ENCODE data around the gene DPYSL3.

The DPYSL3 gene

DNA sequence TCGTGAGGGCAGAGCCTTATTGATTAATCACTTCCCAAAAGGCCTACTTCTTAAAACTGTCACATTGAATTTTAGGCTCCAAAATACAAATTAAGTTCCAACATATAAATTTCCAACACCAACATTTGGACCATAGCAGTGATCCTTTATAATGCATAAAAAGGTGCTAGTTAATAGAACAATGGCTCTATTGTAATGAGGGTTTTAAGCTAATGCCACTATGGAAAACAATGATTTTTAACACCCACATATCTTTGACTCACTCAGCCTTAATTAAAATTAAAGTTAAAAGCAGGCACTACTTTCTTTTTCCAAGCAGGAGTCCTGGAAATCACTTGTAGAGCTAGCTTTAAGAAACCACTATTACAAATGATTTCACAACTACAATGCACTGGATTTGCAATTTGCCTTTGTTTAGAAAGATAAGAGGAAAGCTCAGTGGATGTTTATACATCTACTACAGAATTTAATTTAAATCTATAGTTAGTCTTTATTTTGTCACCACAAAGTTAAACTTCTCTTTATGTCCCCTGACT is 41.8 kb downstream of the DPYSL3 start:
- no peak for DNase-seq

DNA sequence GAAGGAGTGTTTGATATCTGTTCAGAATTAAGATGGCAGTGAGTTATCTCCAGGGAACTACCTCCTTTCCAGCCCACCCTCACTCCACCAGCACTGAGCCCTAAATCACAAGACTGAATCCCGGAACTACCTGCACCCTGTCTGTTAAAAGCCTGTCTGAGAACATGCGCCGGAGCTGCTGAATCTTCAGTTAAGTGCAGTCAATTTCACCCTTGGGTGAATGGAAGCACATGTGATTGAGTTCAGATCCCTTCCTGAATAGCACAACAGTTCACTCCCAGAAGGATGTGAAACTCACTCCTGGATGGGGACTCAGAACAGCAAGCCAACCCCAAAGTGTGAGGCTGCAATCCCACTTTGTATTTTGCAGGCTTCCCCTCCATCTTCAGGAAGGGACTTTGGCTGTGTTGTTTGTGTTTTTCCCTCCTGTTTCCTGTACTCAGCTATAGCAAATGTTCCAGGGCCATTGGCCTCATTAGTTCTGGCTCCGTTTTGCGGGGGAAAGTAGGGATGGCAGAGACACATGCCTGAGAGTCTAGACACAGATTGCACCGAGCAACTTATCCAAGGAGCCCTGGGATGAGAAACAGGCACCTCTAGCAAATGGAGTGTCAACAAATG is 43.4 kb downstream of the DPYSL3 start:
- no peak for DNase-seq

DNA sequence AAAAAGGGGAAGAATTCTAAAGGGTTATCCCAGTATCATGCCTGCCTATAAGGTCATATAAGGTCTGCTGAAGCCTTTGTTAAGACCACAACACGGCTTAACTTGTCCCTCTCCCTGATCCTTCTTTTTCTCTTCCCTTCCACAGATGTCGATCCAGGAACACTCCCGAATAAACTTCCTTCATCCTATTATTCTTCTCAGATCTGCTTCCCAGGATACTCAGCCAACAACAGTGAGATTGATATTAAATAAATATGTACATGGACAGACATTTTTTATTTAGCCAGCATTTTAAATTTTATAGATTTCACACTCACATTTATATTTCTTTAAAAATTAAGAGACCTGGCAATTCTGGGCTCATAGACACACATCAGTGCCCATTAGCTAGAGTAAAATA is 44.1 kb downstream of the DPYSL3 start:
- no peak for DNase-seq

DNA sequence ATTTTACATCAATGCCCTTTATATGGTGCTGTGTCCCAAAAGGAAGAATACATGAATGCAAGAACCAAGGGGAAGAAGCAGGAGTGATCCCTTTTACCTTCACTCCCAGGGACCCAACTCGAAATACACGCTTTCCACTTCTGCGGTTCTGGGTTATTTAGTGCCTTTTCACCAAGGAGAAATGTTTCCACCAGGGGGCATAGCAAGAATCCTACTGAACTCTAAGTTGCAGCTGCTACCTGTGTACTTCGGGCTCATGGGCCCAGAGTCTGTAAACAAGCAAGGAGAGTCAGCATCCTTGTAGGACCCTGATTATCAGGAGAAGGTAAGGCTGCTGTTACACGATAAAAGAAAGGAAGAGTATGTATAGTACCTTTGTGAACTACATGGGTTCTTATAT is 45.7 kb downstream of the DPYSL3 start:
- no peak for DNase-seq

DNA sequence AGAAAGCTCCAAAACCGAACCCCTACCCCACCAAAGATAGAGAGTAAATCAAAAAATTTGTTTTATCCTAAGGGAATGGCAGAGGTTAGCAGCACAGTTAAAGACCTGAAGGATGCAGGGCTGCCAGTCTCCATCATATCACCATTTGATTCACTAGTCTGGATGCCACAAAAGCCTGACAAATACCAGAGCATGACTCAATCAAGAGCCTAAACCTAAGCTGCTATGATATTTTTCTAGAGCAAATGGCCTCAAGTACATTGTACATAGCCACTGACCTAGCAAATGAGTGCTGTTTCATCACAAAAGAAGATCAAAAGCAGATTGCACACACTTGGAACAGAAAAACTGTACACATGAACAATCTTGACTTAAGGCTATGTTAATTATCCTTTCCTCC is 48.0 kb downstream of the DPYSL3 start:
- DNase-seq = no peak

DNA sequence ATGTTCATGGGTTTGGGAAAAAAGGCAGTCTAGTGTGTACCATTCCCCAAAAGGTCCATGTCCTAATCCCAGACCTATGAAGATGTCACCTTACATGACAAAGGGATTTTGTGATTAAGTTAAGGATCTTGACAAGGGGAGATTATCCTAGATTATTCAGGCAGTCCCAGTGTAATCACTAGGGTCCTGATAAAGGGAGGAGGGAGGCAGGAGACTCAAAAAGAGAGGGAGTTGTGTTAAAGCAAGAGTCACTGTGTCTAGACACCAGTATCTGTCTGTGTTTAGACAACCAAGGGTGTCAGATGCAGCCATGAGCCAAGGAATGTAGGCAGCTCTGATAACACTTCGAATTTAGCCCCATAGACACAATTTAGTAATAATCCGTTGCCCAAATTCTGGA is 49.5 kb downstream of the DPYSL3 start:
- no peak for DNase-seq

DNA sequence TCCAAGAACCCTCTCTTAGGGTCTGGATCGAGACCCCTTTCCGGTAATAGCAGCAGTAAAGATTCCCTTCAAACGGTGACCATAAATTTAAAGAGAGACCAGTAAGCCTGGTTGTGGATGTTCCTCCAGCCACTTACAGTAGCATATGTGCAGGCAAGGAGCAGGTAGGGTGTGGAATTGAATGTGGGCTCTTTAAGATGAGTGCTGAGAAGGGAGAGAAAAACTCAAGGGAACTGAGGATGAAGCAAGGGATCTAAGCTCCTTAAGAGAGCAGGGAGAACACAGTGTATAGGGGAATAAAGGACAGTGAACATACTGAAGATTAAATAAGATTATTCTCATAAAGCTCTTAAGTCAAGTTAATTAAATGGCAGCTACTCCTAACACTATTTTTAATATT is 51.3 kb downstream of the DPYSL3 start:
- DNase-seq = no peak

DNA sequence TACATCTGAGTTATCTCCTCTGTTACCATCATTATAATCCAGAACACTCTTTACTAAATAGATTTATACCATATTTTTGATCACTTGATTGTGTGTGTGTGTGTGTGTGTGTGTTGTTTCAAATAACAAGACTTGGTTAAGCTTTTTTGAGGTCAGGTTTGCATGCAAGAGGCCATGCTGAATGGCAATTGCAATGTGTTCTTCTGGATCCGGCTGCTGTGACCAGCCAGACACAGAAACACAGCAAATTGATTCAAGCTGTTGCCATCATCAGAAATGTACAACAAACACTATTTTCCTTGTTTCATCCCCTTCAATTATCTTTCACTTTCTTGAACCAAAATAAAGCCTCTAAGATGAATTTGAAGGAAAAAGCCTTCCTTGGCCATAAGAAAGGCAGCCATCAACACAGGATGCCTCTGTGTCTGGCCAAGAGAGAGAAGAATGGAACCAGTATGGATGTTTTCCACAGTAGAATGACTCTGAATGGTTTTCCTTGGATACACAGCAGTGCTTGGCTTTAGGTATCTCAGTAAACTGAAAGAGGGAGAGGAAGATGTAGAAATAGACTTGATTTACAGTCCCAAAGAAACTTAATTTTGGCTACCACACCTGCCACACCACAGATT is 53.9 kb downstream of the DPYSL3 start:
- DNase-seq = no peak

DNA sequence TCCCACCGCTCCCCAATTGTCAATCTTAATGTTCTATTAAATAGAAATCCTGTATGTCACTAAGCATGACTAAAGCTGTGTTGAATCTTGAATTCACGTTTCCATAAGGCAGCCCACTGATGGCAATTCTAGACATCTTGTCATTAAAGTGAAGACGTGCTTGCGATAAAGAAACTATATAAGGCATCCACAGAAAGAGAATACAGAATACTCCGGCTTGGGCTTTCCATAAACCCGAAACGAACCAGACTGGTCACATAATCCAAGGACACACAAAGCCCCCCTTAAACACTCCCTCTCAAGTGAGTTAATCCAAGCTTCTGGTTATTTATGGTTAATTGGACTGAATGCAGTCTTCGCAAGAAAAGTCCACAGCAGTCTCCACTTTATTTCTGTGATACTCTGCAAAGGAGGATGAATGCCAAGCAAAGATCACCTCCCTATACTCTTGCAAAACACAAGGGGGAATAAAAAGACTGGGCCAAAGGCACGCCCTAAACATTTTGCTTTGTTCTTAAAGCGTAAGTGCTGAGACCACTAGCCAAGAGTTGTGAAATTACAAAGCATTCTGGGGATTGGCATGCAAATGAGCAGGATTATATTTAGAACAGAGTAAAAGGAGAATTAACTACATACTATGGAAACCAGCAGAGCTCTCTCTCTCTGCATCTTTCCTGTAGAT is 54.7 kb downstream of the DPYSL3 start:
- DNase-seq = no peak

DNA sequence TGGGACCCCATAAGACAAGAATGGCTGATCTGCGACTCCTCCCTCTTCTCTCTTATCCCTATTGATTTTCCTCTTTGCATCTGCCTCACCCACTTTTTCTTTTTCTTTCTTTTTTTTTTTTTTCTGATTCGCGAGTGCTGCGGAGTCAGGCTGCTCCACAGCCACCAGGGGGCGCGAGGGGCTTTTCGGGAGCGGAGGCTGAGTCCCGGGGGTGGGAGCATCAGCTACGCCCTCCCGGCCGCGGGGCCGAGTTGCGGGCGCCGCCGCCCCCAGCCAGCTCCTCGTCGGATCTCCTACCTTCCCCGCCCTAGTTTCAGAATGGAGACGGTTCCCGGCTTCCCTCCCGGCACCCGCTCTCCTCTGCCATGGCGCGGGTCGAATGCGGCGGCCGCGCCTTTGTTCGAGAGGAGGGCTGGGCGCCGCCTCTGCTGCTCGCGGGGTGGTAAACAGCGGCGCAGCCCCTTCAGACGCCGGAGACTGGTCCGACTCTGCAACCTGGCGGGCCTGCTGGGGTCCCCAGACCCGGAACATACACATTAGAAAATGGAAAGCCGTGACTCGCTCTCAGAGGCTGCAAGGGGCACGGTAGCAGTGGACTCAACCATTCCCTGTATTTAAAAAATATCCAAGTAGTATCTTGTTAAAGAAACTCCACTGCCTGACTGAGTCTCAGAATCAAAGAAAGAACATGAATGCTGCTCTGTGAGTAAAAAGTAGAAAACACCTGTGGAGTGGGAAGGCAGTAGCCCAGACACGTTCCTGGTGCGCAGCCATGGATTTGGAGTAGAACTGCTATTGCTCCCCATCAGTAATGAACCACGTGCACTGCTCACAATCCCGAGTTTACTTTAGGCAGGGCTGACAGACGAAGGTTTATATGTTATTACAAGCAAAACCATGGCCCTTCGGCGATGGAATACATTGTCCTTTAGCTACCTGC is 55.7 kb downstream of the DPYSL3 start:
- peak; percentile 67 for DNase-seq

DNA sequence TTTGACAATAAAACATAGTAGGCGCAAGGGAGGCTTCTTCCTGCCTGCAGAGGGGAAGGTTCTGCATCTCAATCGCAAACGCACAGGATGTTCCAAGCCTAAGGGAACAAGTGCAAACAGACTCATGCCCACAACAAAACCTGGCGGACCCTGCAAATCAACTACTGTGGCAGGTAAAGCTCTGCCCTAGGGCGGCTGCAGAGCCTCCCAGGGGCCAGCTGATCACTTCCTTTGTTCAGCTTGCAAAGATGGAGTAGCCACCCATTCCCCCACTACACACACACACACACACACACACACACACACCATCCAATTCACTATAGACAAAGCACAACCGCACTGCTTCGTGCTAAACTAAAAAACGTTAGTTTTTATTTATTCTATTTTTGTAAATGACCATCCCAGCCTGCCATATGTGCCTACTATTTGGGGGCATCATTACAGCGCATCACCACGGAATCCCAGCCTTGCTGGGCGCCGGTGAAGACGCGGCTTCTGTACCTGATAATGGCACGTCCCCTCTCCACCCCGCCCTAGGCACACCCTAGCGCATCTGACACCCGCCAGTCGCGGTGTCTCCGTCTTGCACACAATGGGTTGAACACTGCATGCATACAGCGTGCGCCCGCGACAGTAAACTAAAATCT is 57.6 kb downstream of the DPYSL3 start:
- DNase-seq = no peak

DNA sequence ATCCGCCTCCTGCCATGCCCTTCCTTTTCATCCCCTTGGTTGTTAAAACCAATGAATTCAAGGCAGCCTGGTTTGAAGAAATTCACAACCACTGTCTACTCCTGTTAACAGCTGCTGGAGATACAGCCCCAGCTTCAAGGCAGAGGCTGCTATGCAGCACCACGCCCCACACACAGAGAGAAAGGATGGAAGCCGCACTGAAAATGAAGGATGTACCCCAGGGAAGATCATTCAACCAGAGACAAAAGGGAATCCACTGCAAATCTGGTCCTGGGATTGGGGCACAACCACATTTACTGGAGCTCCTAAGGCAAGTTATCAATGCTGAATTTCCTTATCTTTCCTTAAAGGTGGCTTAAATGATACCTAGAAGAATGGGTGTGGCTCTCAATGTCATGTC is 58.7 kb downstream of the DPYSL3 start:
- no peak for DNase-seq

DNA sequence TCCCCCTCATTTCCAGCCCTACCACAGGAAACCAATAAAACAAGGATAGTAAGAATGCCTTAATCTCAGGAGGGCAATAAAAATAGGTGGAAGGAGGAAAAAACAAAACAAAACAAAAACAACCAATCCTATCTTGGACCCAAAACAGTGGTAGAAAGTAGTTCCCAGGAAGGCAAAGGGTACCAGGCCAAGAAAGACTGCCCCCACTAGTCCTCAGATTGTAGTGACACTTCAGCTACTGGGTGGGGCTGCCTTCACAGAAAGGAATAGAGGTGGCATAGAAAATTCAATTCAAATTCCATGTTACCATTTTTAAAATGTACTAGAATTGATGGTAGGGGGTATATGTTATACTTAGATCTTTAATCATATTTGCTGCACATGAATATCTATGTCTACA is 59.3 kb downstream of the DPYSL3 start:
- DNase-seq = no peak

DNA sequence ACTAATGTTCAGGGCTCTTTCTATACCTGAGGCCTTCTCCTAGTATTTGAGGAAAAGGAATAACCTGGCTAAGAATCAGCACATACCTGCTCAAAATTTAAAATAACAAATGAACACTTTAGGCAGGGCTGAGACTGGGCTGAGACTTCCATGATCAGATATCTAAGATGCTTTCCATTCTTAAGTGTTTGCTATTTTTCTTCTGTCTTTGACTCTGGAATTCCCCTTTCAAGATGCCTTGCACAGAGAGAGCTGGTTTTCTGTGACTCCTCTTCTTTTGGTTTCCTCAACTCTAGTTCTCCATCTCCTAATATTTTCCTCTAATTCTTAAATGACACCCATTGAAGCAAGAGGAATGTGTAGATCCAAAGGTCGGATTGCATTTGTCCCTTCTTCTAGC is 61.1 kb downstream of the DPYSL3 start:
- no peak for DNase-seq

DNA sequence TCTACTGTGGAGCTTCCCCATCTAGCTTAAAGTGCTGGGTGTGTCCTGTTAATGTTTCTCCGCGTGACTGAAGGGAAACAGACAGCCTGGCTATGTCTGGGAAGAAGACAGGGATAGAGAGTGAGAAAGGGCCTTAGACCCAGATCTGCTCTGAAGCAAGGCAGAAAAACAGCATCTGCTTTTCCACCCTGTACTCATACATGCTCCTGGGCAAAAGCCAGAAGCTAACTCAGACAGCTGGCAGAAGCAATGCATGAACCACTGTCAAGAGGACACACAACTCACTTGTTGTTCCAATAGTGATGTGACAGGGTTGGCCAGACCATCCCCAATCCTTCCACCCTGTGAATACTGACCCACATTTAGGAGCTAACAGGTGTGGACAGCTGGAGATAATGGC is 63.3 kb downstream of the DPYSL3 start:
- no peak for DNase-seq

DNA sequence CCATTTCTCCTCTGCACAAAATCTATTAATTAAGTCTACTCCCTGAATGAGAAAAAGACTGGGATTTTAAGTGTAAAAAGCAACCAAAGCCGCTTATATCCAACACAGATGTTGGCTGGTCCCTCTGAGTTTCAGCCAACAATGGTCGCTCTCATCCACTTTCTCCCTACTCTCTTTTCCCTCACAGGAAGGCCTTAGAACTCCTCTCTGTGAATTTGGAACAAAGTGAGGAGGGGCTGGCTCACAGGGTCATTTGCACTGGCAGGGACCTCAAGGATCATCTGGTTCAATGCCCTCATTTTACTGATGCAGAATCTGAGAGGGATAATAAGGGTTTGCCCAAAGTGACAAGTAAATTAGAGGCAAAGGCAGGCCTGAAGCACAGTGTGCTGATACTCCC is 64.0 kb downstream of the DPYSL3 start:
- no peak for DNase-seq

DNA sequence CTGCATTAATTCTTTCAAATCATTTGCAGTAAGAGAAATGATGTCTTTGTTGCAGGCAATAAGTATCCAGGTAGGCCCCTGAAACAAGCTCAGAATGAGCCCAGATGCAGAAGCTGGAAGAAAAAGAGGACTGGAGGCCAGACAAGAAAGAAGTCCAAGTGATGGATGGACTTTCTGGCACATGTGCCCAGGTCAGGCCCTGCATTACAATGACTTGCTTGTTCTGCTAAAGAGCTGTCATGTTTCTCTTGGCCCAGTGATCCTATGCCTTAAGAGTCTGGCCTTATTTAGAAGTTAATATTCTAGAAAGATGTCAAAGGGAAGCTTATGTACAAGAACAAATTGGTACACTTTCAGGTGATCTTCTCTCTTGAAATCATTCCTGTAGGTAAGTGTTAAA is 64.8 kb downstream of the DPYSL3 start:
- DNase-seq = no peak

DNA sequence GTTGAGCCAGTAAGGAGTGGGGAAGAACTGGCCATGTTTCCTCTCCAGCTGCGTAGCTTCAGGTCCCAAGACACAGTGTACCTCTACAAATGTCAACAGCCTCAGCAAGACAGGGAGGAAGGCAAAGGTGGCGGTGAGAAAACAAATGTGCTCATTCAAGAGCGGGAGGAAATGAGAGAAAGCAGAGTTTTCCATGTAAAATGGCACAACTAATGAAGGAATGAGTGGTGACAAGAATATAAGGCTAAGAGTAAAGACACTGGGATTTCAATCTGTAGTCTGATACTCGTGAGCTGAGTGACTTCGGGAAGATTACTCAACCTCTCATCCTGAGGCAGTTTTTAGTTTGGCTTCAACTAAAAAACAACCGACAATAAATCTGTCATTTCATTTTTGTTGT is 67.6 kb downstream of the DPYSL3 start:
- DNase-seq = no peak

DNA sequence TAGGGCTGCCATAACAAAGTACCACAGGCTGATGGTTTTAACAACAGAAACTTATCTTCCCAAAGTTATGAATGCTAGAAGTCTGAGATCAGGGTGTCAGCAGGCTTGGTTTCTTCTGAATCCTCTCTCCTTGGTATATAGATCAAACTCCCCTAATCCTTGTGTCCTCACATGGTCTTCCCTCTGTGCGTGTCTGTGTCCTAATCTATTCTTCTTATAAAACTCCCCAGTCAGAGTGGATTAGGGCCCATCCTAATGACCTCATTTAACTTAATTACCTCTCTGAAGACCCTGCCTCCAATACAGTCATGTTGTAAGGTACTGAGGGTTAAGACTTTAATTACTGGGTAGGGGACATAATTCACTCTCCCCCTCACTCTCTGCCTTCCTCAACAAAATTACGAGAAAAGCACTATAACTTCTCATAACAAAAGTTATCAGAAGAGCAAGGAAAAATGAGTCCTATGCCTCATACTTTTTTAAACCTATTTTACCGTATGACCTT is 68.6 kb downstream of the DPYSL3 start:
- DNase-seq = no peak

DNA sequence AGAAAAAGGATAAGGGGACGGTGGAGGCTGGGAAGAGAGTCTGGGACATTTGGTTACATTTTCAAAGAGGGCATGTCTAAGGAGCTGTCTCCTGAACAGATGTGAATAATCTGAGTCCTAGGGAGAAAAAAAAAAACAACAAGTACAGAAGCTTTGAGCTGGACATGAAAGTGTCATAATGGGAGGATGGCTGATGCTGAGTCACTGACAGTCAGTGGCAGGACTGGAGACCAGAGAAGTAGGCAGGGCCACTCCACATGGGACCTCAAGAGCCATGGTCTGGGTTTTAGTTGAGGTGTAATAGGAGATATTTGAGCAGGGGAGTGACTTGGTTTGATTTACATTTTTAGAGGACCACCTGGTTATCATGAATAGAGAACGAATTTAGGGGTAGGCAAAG is 70.6 kb downstream of the DPYSL3 start:
- no peak for DNase-seq

DNA sequence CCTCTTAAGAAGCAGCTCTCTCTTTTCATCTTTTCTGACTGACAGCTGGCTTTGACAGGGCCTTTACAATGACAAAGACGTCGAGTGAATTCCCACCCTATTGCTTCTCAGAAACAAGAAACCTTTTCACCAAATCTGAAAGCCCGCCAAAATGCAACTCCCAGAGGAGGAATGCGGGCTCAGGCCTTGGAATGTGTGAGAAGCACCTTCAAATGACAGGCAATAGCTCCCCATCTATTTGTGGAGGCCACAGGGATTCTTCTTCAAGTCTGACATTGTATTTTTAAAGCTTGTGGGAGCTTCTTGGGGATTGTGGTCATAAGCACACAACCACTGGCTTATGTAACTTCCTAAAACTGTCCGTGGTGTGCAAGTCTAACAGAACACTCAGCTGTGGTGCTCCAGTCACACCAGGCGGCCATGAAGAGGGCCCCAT is 72.7 kb downstream of the DPYSL3 start:
- DNase-seq = no peak

DNA sequence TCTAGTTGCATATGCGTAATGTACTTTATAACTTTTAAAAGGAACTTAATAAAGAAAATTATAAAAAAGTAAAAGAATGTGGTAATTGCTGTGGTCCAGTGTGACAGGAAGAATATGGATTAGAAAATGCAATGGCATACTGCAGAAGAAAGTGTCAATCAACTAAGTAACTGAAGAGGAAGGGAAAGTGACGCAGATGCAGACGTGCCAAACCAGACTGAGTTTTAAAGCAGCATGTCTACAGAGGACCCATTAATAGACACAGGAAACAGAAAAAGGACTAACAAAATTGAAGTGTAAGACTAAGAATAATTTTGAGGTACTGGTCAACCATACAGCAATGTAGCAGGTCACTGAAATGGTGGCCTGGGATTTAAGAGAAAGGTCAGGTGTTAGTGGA is 73.3 kb downstream of the DPYSL3 start:
- no peak for DNase-seq

Data from CD4-positive, alpha-beta T cell treated with Interleukin-17A for 4 hours (primary cell).